Activated CD8-positive, alpha-beta memory T cell treated with anti-CD3 and anti-CD28 coated beads for 36 hours (primary cell): ENCODE data around the gene RFC5. TPM values are rescaled to one million over a fixed set of nuclear protein-coding genes. Genes with fewer than 3 reads are reported as not detected.

Experiments
- CTCF ChIA-PET: fragments of 350-600 bp; sonication (Branson Sonifier 250); formaldehyde crosslinking; loops from one replicate; lab custom pipeline; 2021; ENCODE audit warnings: antibody characterized with exemption; lab: Charles Lee
- POLR2A ChIA-PET: fragments of 350-600 bp; sonication (Branson Sonifier 250); formaldehyde crosslinking; loops from one replicate; lab custom pipeline; 2021; ENCODE audit warnings: antibody characterized with exemption; lab: Charles Lee
- total RNA-seq, 2 experiments: library from RNA; stranded (reverse); gene quantifications; one replicate each; pipeline ENCODE4 v1.2.3, GENCODE V29; 2021

Gene RFC5
- total RNA-seq, 2 experiments from 2014 or later: 67.4 to 70.1 TPM

GRCh38 chr12:118038137-118038536, 21.6 kb downstream of the RFC5 start:
- ChIA-PET POLR2A (no interaction called here), CTCF (no interaction called here)

- POLR2A ChIA-PET: no interaction called here
- CTCF ChIA-PET: interaction anchor here (0.7 kb wide), 1 partner anchor 8 kb away, joined by 6 read pairs; no protein-coding TSS in a partner anchor
Observed at GRCh38 chr12:118042091-118042490, 25.6 kb downstream of the RFC5 start.

- POLR2A ChIA-PET: interaction anchor here (0.7 to 3.7 kb wide), 8 partner anchors 8 to 880 kb away, joined by 3 to 20 read pairs (median 4); partner anchors contain the start of gene WSB2
- CTCF ChIA-PET: interaction anchor here (0.5 to 3.6 kb wide), 5 partner anchors 9 to 27 kb away, joined by 3 to 16 read pairs (median 6); no protein-coding TSS in a partner anchor
Observed at GRCh38 chr12:118044075-118044474, 27.6 kb downstream of the RFC5 start.

- ChIA-PET CTCF (interaction anchor here (0.7 to 3.6 kb wide), 4 partner anchors 9 to 26 kb away, joined by 3 to 16 read pairs (median 11); no protein-coding TSS in a partner anchor), POLR2A (interaction anchor here (0.9 to 3.7 kb wide), 6 partner anchors 9 to 17 kb away, joined by 3 to 20 read pairs (median 4); partner anchors contain the start of gene WSB2)
Observed at GRCh38 chr12:118044577-118044976, 28.1 kb downstream of the RFC5 start.

- ChIA-PET POLR2A (interaction anchor here (0.7 to 3.7 kb wide), 3 partner anchors 11 to 264 kb away, joined by 6 to 20 read pairs (median 6); no protein-coding TSS in a partner anchor), CTCF (interaction anchor here (1.8 to 3.6 kb wide), 3 partner anchors 8 to 13 kb away, joined by 7 to 16 read pairs (median 16); no protein-coding TSS in a partner anchor)
Observed at GRCh38 chr12:118046430-118046829, 29.9 kb downstream of the RFC5 start.

- POLR2A ChIA-PET: interaction anchor here (0.6 to 1.4 kb wide), 5 partner anchors 9 to 27 kb away, joined by 3 to 4 read pairs (median 3); partner anchors contain the start of gene WSB2
- CTCF ChIA-PET: interaction anchor here (1.2 to 2.4 kb wide), 3 partner anchors 10 to 176 kb away, joined by 3 to 7 read pairs (median 4); partner anchors contain the start of gene WSB2
Observed at GRCh38 chr12:118050972-118051910, 34.7 kb downstream of the RFC5 start.

GRCh38 chr12:118052324-118053070, 36.0 kb downstream of the RFC5 start:
- ChIA-PET POLR2A (interaction anchor here (0.7 to 1.4 kb wide), 4 partner anchors 8 to 18 kb away, joined by 3 to 4 read pairs (median 4); partner anchors contain the start of gene WSB2), CTCF (interaction anchor here (1.3 to 2.6 kb wide), 4 partner anchors 8 to 19 kb away, joined by 3 to 16 read pairs (median 6); partner anchors contain the start of gene WSB2)

GRCh38 chr12:118053071-118053985, 36.8 kb downstream of the RFC5 start:
- POLR2A ChIA-PET: interaction anchor here (0.7 to 1.1 kb wide), 2 partner anchors 9 to 18 kb away, joined by 3 to 4 read pairs; no protein-coding TSS in a partner anchor
- CTCF ChIA-PET: interaction anchor here (0.7 to 2.6 kb wide), 4 partner anchors 8 to 19 kb away, joined by 3 to 16 read pairs (median 6); no protein-coding TSS in a partner anchor

GRCh38 chr12:118055144-118055557, 38.6 kb downstream of the RFC5 start:
- CTCF ChIA-PET: interaction anchor here (0.6 to 2.6 kb wide), 9 partner anchors 10 to 180 kb away, joined by 3 to 16 read pairs (median 3); no protein-coding TSS in a partner anchor
- POLR2A ChIA-PET: interaction anchor here (0.7 to 1.0 kb wide), 2 partner anchors 11 to 179 kb away, joined by 3 to 8 read pairs; no protein-coding TSS in a partner anchor

- POLR2A ChIA-PET: interaction anchor here (0.5 to 1.2 kb wide), 5 partner anchors 8 to 253 kb away, joined by 3 to 8 read pairs (median 4); no protein-coding TSS in a partner anchor
- CTCF ChIA-PET: interaction anchor here (0.6 kb wide), 2 partner anchors 11 to 128 kb away, joined by 3 read pairs; no protein-coding TSS in a partner anchor
Observed at GRCh38 chr12:118055865-118056773, 39.6 kb downstream of the RFC5 start.

GRCh38 chr12:118058227-118058626, 41.7 kb downstream of the RFC5 start:
- CTCF ChIA-PET: interaction anchor here (1.6 kb wide), 1 partner anchor 11 kb away, joined by 7 read pairs; no protein-coding TSS in a partner anchor

GRCh38 chr12:118058881-118059280, 42.4 kb downstream of the RFC5 start:
- ChIA-PET POLR2A (no interaction called here), CTCF (interaction anchor here (1.6 kb wide), 2 partner anchors 12 to 184 kb away, joined by 5 to 7 read pairs; no protein-coding TSS in a partner anchor)

More at GRCh38 chr12:118058227-118058626, 41.7 kb downstream of the RFC5 start:
- POLR2A ChIA-PET: no interaction called here

- POLR2A ChIA-PET: interaction anchor here (1.0 to 2.5 kb wide), 4 partner anchors 8 to 43 kb away, joined by 3 to 10 read pairs (median 4); partner anchors contain the start of gene RFC5
- CTCF ChIA-PET: interaction anchor here (0.5 to 1.6 kb wide), 4 partner anchors 13 to 184 kb away, joined by 3 to 7 read pairs (median 4); no protein-coding TSS in a partner anchor
Observed at GRCh38 chr12:118059341-118060191, 43.1 kb downstream of the RFC5 start.

- CTCF ChIA-PET: interaction anchor here (0.5 to 1.6 kb wide), 4 partner anchors 8 to 317 kb away, joined by 3 to 5 read pairs (median 3); no protein-coding TSS in a partner anchor
- POLR2A ChIA-PET: interaction anchor here (1.0 to 2.5 kb wide), 7 partner anchors 9 to 75 kb away, joined by 3 to 14 read pairs (median 5); partner anchors contain the start of genes PEBP1 and RFC5
Observed at GRCh38 chr12:118060301-118061010, 44.0 kb downstream of the RFC5 start.
